T-helper 1 cell treated with Interleukin-12 subunit alpha and Interleukin-12 subunit beta and Interleukin-4 antibody, amounts not matched to agents 30 μg/mL and 1 μg/mL, for 36 hours (primary cell): ENCODE measurements around the gene LGALS9C.
"Not testable (repeated sequence)": the region's sequence is repeated elsewhere in the genome, so short reads cannot be mapped to it uniquely, and the experiment has no call there.

Experiments used
- H3K27ac Mint-ChIP-seq: one replicate; pipeline ENCODE4 v1.8.0; 2021; ENCODE audit warnings: mild to moderate bottlenecking, mixed read lengths
- H3K27me3 Mint-ChIP-seq: one replicate; pipeline ENCODE4 v1.8.0; 2021; ENCODE audit warnings: low read depth, mixed read lengths
- H3K36me3 Mint-ChIP-seq: one replicate; pipeline ENCODE4 v1.8.0; 2021; ENCODE audit warnings: low read depth, mixed read lengths
- H3K4me1 Mint-ChIP-seq: one replicate; pipeline ENCODE4 v1.8.0; 2021; ENCODE audit warnings: low read depth, mixed read lengths
- H3K4me3 Mint-ChIP-seq: one replicate; pipeline ENCODE4 v1.8.0; 2021; ENCODE audit warnings: mild to moderate bottlenecking, moderate library complexity, mixed read lengths
- H3K9me3 Mint-ChIP-seq: one replicate; pipeline ENCODE4 v1.8.0; 2021; ENCODE audit warnings: mixed read lengths

LGALS9C gene

GRCh38 chr17:18476508-18477308 lies at the start of gene LGALS9C:
Gene LGALS9C (plus strand): TSS chr17:18476789. CDS start chr17:18476855, 66 bp downstream.
- H3K27me3 Mint-ChIP-seq, H3K9me3 Mint-ChIP-seq, H3K4me1 Mint-ChIP-seq, H3K36me3 Mint-ChIP-seq: not testable (repeated sequence)
- H3K27ac Mint-ChIP-seq, result peak within 1 kb of the TSS; percentile 67
- H3K4me3 Mint-ChIP-seq, result peak within 1 kb of the TSS; percentile 48

GRCh38 chr17:18432206-18432605 lies 44.4 kb upstream of the LGALS9C start:
- H3K4me1 Mint-ChIP-seq, H3K9me3 Mint-ChIP-seq, H3K36me3 Mint-ChIP-seq, H3K27ac Mint-ChIP-seq, H3K27me3 Mint-ChIP-seq, H3K4me3 Mint-ChIP-seq: not testable (repeated sequence)

GRCh38 chr17:18439465-18439870 lies 37.1 kb upstream of the LGALS9C start:
- not testable (repeated sequence) for H3K27me3 Mint-ChIP-seq, H3K36me3 Mint-ChIP-seq, H3K9me3 Mint-ChIP-seq, H3K4me1 Mint-ChIP-seq, H3K4me3 Mint-ChIP-seq, H3K27ac Mint-ChIP-seq

GRCh38 chr17:18442093-18442492 lies 34.5 kb upstream of the LGALS9C start:
- not testable (repeated sequence) for H3K4me3 Mint-ChIP-seq, H3K4me1 Mint-ChIP-seq, H3K9me3 Mint-ChIP-seq, H3K27me3 Mint-ChIP-seq, H3K27ac Mint-ChIP-seq, H3K36me3 Mint-ChIP-seq

GRCh38 chr17:18442532-18442931 lies 34.1 kb upstream of the LGALS9C start:
- H3K4me3 Mint-ChIP-seq, H3K36me3 Mint-ChIP-seq, H3K27ac Mint-ChIP-seq, H3K27me3 Mint-ChIP-seq, H3K9me3 Mint-ChIP-seq, H3K4me1 Mint-ChIP-seq: not testable (repeated sequence)

GRCh38 chr17:18447476-18448205 lies 28.9 kb upstream of the LGALS9C start:
- H3K27me3 Mint-ChIP-seq, H3K36me3 Mint-ChIP-seq, H3K4me3 Mint-ChIP-seq, H3K27ac Mint-ChIP-seq, H3K9me3 Mint-ChIP-seq, H3K4me1 Mint-ChIP-seq: not testable (repeated sequence)

GRCh38 chr17:18448311-18448710 lies 28.3 kb upstream of the LGALS9C start:
- H3K36me3 Mint-ChIP-seq, H3K4me3 Mint-ChIP-seq, H3K4me1 Mint-ChIP-seq, H3K9me3 Mint-ChIP-seq, H3K27ac Mint-ChIP-seq, H3K27me3 Mint-ChIP-seq: not testable (repeated sequence)

GRCh38 chr17:18449833-18450232 lies 26.8 kb upstream of the LGALS9C start:
- not testable (repeated sequence) for H3K9me3 Mint-ChIP-seq, H3K4me1 Mint-ChIP-seq, H3K27ac Mint-ChIP-seq, H3K4me3 Mint-ChIP-seq, H3K27me3 Mint-ChIP-seq, H3K36me3 Mint-ChIP-seq

GRCh38 chr17:18450998-18451397 lies 25.6 kb upstream of the LGALS9C start:
- not testable (repeated sequence) for H3K4me3 Mint-ChIP-seq, H3K4me1 Mint-ChIP-seq, H3K36me3 Mint-ChIP-seq, H3K9me3 Mint-ChIP-seq, H3K27me3 Mint-ChIP-seq, H3K27ac Mint-ChIP-seq

GRCh38 chr17:18451969-18452368 lies 24.6 kb upstream of the LGALS9C start:
- not testable (repeated sequence) for H3K36me3 Mint-ChIP-seq

GRCh38 chr17:18459035-18459434 lies 17.6 kb upstream of the LGALS9C start:
- H3K36me3 Mint-ChIP-seq, H3K4me1 Mint-ChIP-seq, H3K27ac Mint-ChIP-seq, H3K27me3 Mint-ChIP-seq, H3K9me3 Mint-ChIP-seq, H3K4me3 Mint-ChIP-seq: not testable (repeated sequence)

More at GRCh38 chr17:18451969-18452368, 24.6 kb upstream of the LGALS9C start:
- not testable (repeated sequence) for H3K27ac Mint-ChIP-seq, H3K4me3 Mint-ChIP-seq, H3K4me1 Mint-ChIP-seq, H3K27me3 Mint-ChIP-seq, H3K9me3 Mint-ChIP-seq

- not testable (repeated sequence) for H3K27ac Mint-ChIP-seq, H3K27me3 Mint-ChIP-seq, H3K4me3 Mint-ChIP-seq, H3K36me3 Mint-ChIP-seq, H3K4me1 Mint-ChIP-seq, H3K9me3 Mint-ChIP-seq
Measured at GRCh38 chr17:18463831-18464502, 12.6 kb upstream of the LGALS9C start.

- not testable (repeated sequence) for H3K4me1 Mint-ChIP-seq, H3K27ac Mint-ChIP-seq, H3K27me3 Mint-ChIP-seq, H3K36me3 Mint-ChIP-seq, H3K4me3 Mint-ChIP-seq, H3K9me3 Mint-ChIP-seq
Measured at GRCh38 chr17:18466250-18466983, 10.2 kb upstream of the LGALS9C start.

GRCh38 chr17:18467001-18467400 lies 9.6 kb upstream of the LGALS9C start:
- H3K27ac Mint-ChIP-seq, H3K27me3 Mint-ChIP-seq, H3K36me3 Mint-ChIP-seq, H3K4me3 Mint-ChIP-seq, H3K4me1 Mint-ChIP-seq, H3K9me3 Mint-ChIP-seq: not testable (repeated sequence)
